Loucy (cell line): ENCODE measurements around the gene HIGD1A.

Experiments used
- H2AFZ ChIP-seq: fragments of 200-600 bp; sonication (generic); 2 replicates; pipeline ENCODE4 v1.6.0; 2016; ENCODE audit warnings: antibody characterized with exemption, mild to moderate bottlenecking, low read length, moderate library complexity
- H3F3A ChIP-seq: fragments of 200-600 bp; 2 replicates; pipeline ENCODE4 v1.6.0; 2016; ENCODE audit warnings: antibody characterized with exemption, low read depth, mild to moderate bottlenecking
- H3K27me3 ChIP-seq: fragments of 200-600 bp; sonication (generic); 2 replicates; pipeline ENCODE4 v1.6.1; 2014; ENCODE audit warnings: low read length, mild to moderate bottlenecking; ENCODE audit not compliant: insufficient read depth, poor library complexity, severe bottlenecking
- H3K36me3 ChIP-seq: fragments of 200-600 bp; sonication (generic); 2 replicates; pipeline ENCODE4 v1.6.1; 2016; ENCODE audit warnings: low read length; ENCODE audit not compliant: insufficient read depth
- H3K4me1 ChIP-seq: fragments of 200-600 bp; sonication (generic); 2 replicates; pipeline ENCODE4 v1.5.1; 2014; ENCODE audit warnings: low read length, mild to moderate bottlenecking; ENCODE audit not compliant: insufficient read depth, poor library complexity, severe bottlenecking
- H3K4me2 ChIP-seq: fragments of 200-600 bp; sonication (generic); 2 replicates; pipeline ENCODE4 v1.6.0; 2014; ENCODE audit warnings: antibody characterized with exemption, low read length, low read depth, mild to moderate bottlenecking; ENCODE audit not compliant: poor library complexity, severe bottlenecking
- H3K4me3 ChIP-seq: fragments of 200-600 bp; sonication (generic); 2 replicates; pipeline ENCODE4 v1.5.1; 2014; ENCODE audit warnings: low read length, mild to moderate bottlenecking, mixed read lengths; ENCODE audit not compliant: poor library complexity, severe bottlenecking
- H3K79me2 ChIP-seq: fragments of 200-600 bp; sonication (generic); 2 replicates; pipeline ENCODE4 v1.6.1; 2014; ENCODE audit warnings: low read length; ENCODE audit not compliant: insufficient read depth
- H3K9ac ChIP-seq: fragments of 200-600 bp; sonication (generic); 2 replicates; pipeline ENCODE4 v1.6.0; 2014; ENCODE audit warnings: mild to moderate bottlenecking, low read depth, low read length, moderate library complexity; ENCODE audit not compliant: poor library complexity, severe bottlenecking
- H3K9me2 ChIP-seq: fragments of 200-600 bp; sonication (generic); replicated peaks from 2 replicates; pipeline ENCODE4 v1.6.1; 2016; ENCODE audit warnings: low read depth, low read length, mixed read lengths
- H3K9me3 ChIP-seq: fragments of 200-600 bp; sonication (generic); 2 replicates; pipeline ENCODE4 v1.6.1; 2014; ENCODE audit warnings: mild to moderate bottlenecking, antibody characterized with exemption, low read length, low read depth; ENCODE audit not compliant: insufficient read depth
- H4K20me1 ChIP-seq: fragments of 200-600 bp; sonication (generic); 2 replicates; pipeline ENCODE4 v1.6.0; 2014; ENCODE audit warnings: antibody characterized with exemption, low read length, mild to moderate bottlenecking; ENCODE audit not compliant: insufficient read depth, poor library complexity, severe bottlenecking
- EZH2phosphoT487 ChIP-seq: fragments of 200-600 bp; IDR thresholded peaks from 2 replicates; pipeline ENCODE4 v1.6.1; 2018; ENCODE audit warnings: antibody characterized with exemption, mild to moderate bottlenecking, moderate library complexity, borderline replicate concordance
- TF ChIP-seq, protein P1 (sequence below): fragments of 200-600 bp; sonication (generic); conservative IDR thresholded peaks from 2 replicates; pipeline ENCODE4 v1.5.1; 2014; ENCODE audit warnings: mild to moderate bottlenecking, antibody characterized with exemption, low read length

The HIGD1A gene

DNA sequence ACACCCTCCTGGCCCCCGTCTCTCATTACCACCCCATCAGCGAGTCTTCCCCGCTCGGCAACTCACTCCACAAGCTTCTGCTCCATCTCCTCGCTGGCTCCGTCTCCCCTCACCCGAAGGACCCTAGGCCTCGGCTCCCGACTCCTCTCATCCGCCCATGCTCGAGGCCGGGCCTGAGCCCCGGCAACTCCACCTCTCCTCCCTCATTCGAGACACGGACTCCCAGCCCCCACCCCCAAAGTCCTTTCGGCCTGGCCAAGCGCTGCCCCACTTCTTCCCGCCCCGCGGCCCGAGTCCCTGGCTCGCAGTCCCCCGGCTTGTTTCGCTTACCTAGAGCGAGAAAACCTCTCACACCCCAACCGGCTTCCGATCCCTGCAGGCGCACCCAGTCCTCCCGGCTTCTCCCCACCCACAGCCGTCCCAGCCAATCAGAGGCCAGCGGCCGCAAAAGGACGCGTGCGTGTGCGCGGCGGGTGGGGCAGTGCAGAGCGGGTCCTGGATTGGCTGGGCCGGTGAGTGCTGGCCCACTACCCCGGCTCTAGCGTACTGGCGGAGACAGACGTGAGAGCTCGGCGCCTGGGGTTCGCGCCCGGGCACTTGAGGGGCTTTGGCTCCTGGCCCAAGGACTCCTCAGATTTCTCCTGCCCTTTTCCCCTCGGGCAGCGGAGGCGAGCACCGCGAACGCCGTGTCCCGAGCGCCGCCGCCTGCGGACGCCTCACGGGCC, at the start of gene HIGD1A:
Gene HIGD1A (minus strand): TSS at position 385 of the 725 bp plus-strand sequence. CDS start 10,237 bp downstream, outside the sequence.
- TF ChIP-seq EZH2phosphoT487 = no peak
- TF ChIP-seq, protein P1, sequence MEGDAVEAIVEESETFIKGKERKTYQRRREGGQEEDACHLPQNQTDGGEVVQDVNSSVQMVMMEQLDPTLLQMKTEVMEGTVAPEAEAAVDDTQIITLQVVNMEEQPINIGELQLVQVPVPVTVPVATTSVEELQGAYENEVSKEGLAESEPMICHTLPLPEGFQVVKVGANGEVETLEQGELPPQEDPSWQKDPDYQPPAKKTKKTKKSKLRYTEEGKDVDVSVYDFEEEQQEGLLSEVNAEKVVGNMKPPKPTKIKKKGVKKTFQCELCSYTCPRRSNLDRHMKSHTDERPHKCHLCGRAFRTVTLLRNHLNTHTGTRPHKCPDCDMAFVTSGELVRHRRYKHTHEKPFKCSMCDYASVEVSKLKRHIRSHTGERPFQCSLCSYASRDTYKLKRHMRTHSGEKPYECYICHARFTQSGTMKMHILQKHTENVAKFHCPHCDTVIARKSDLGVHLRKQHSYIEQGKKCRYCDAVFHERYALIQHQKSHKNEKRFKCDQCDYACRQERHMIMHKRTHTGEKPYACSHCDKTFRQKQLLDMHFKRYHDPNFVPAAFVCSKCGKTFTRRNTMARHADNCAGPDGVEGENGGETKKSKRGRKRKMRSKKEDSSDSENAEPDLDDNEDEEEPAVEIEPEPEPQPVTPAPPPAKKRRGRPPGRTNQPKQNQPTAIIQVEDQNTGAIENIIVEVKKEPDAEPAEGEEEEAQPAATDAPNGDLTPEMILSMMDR = no peak
- H3K79me2 ChIP-seq = peaks cover 47% of the 10 kb centered on the region
- no peaks in the 10 kb centered on the region for H3K9me3 ChIP-seq
- no peaks in the 10 kb centered on the region for H3F3A ChIP-seq
- peak within 1 kb of the TSS; percentile 85 for H3K4me3 ChIP-seq
- H3K27me3 ChIP-seq = no peaks in the 10 kb centered on the region
- H3K9me2 ChIP-seq = no peaks in the 10 kb centered on the region
- peaks cover 20% of the 10 kb centered on the region for H4K20me1 ChIP-seq
- H3K4me1 ChIP-seq = peaks cover 44% of the 10 kb centered on the region
- peak within 1 kb of the TSS; percentile 100 for H2AFZ ChIP-seq
- peak within 1 kb of the TSS; percentile 99 for H3K4me2 ChIP-seq
- peak within 1 kb of the TSS; percentile 88 for H3K9ac ChIP-seq
- H3K36me3 ChIP-seq = no peaks in the 10 kb centered on the region

DNA sequence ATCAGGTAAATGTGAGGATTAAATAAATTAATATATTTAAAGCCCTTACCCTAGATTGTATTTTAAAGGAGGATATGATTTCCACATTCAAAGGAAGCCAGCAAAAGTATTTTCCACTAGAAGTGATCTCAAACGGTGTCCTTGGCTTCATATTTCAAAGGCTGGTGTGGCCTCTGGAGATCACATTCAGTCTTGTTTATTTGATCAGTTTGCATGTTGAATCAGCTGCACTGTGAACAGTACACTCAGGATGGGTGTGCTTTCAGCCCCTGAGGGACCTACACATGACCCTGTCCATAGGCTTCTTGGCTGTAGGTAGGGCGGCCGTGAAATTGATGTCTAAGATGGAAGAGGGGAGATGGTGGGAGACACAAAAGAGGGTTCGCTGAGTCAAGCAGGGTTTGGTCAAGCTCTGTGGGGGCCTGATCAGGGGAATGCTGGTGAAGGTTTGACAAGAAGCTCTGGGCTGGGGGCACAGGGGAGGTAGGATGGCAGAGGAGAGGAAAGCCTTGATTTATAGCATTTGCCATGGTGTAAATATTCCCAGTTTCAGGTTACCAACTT, 49.5 kb upstream of the HIGD1A start:
- H2AFZ ChIP-seq = no peak overlapping the region
- no peaks in the 10 kb centered on the region for H3K36me3 ChIP-seq
- no peaks in the 10 kb centered on the region for H3F3A ChIP-seq
- no peaks in the 10 kb centered on the region for H3K79me2 ChIP-seq
- H3K9me3 ChIP-seq = no peaks in the 10 kb centered on the region
- no peak overlapping the region for H3K4me3 ChIP-seq
- H4K20me1 ChIP-seq = no peaks in the 10 kb centered on the region
- no peaks in the 10 kb centered on the region for H3K9me2 ChIP-seq
- no peak overlapping the region for H3K9ac ChIP-seq
- H3K4me2 ChIP-seq = no peak overlapping the region
- no peaks in the 10 kb centered on the region for H3K4me1 ChIP-seq
- no peak for TF ChIP-seq EZH2phosphoT487
- TF ChIP-seq, protein P1 = no peak
- no peaks in the 10 kb centered on the region for H3K27me3 ChIP-seq

DNA sequence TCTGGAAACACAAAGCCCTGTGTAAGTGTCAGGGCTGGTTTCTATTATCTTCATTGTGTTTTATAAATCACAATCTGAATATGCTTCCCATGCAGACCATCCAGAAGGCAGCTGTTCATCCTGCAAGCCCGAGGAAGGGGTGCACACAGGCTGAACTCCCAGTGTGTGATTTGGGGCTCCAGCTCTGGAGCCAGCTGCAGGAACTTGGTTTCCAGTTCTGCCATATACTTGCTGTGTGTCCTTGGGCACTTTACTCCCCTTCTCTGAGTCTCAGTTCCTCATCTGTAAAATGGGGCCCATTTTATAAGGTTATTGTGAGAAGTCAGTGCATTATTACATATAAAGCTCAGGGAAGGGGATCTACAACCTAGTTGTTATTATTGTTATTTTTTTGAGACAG, 48.8 kb upstream of the HIGD1A start:
- H3K9ac ChIP-seq = no peak overlapping the region
- H3K4me2 ChIP-seq = no peak overlapping the region
- H2AFZ ChIP-seq = no peak overlapping the region

More for the DNA sequence above, 48.8 kb upstream of the HIGD1A start:
- H4K20me1 ChIP-seq = no peaks in the 10 kb centered on the region
- H3K79me2 ChIP-seq = no peaks in the 10 kb centered on the region
- no peaks in the 10 kb centered on the region for H3K9me3 ChIP-seq
- no peaks in the 10 kb centered on the region for H3K9me2 ChIP-seq
- H3F3A ChIP-seq = no peaks in the 10 kb centered on the region
- no peaks in the 10 kb centered on the region for H3K27me3 ChIP-seq
- no peak for TF ChIP-seq EZH2phosphoT487
- TF ChIP-seq, protein P1 = no peak
- H3K4me3 ChIP-seq = no peak overlapping the region
- no peaks in the 10 kb centered on the region for H3K36me3 ChIP-seq
- H3K4me1 ChIP-seq = no peaks in the 10 kb centered on the region
